PC-3 (cell line): ENCODE measurements around the gene BCAS1. TPM values are rescaled to one million over a fixed set of nuclear protein-coding genes. Genes with fewer than 3 reads are reported as not detected.
A peak's percentile ranks its signal among the peaks of the same experiment; 100 is the strongest.

ENCODE experiments used
- ATAC-seq: fragments of 200-7000 bp; cut with Tn5 transposase; 2 replicates; pipeline ENCODE4 v1.9.1; 2020; ENCODE audit warnings: mild to moderate bottlenecking, moderate library complexity
- BruUV-seq: library from RNA; stranded (reverse); fragments of 400-500 nt; replicated peaks from 2 replicates; lab custom pipeline; 2021; lab: Mats Ljungman, UMichigan
- CTCF ChIA-PET: fragments of 300-600 bp; sonication (Branson Sonifier 250); formaldehyde crosslinking; loops from one replicate; lab custom pipeline; 2022; ENCODE audit warnings: antibody characterized with exemption; lab: Charles Lee
- POLR2A ChIA-PET: fragments of 300-600 bp; sonication (Branson Sonifier 250); formaldehyde crosslinking; loops from one replicate; lab custom pipeline; 2022; ENCODE audit warnings: antibody characterized with exemption; ENCODE audit not compliant: unreplicated experiment; lab: Charles Lee
- DNase-seq: peaks from one replicate; pipeline ENCODE4 v3.0.0-alpha.2; 2015
- H2AFZ ChIP-seq: fragments of 300-600 bp; sonication (generic); 2 replicates; pipeline ENCODE4 v1.6.0; 2016; ENCODE audit warnings: antibody characterized with exemption, low read length
- H3F3A ChIP-seq: fragments of 300-600 bp; sonication (generic); one replicate; pipeline ENCODE4 v1.6.0; 2017; ENCODE audit warnings: antibody characterized with exemption, low read length, control low read depth, mild to moderate bottlenecking; ENCODE audit not compliant: unreplicated experiment
- H3K27ac ChIP-seq: fragments of 300-600 bp; sonication (generic); 2 replicates; pipeline ENCODE4 v1.5.1; 2016; ENCODE audit warnings: mild to moderate bottlenecking, low read length
- H3K27me3 ChIP-seq: fragments of 300-600 bp; sonication (generic); 2 replicates; pipeline ENCODE4 v1.6.1; 2016; ENCODE audit warnings: low read length, mixed read lengths
- H3K36me3 ChIP-seq: fragments of 300-600 bp; sonication (generic); 2 replicates; pipeline ENCODE4 v1.6.1; 2016; ENCODE audit warnings: low read depth, mixed run types, low read length, mixed read lengths
- H3K4me1 ChIP-seq: fragments of 300-600 bp; sonication (generic); 2 replicates; pipeline ENCODE4 v1.5.1; 2016; ENCODE audit warnings: low read length; ENCODE audit not compliant: insufficient read depth
- H3K4me2 ChIP-seq: fragments of 300-600 bp; sonication (generic); 2 replicates; pipeline ENCODE4 v1.6.0; 2016; ENCODE audit warnings: low read length
- H3K4me3 ChIP-seq: fragments of 300-600 bp; sonication (generic); 2 replicates; pipeline ENCODE4 v1.5.1; 2016; ENCODE audit warnings: mild to moderate bottlenecking, low read length, mixed read lengths
- H3K79me2 ChIP-seq: fragments of 300-600 bp; sonication (generic); 2 replicates; pipeline ENCODE4 v1.6.1; 2017; ENCODE audit warnings: low read length, mixed read lengths
- H3K9ac ChIP-seq: fragments of 300-600 bp; sonication (generic); 2 replicates; pipeline ENCODE4 v1.6.0; 2016; ENCODE audit warnings: mild to moderate bottlenecking, low read length
- H3K9me2 ChIP-seq: fragments of 300-600 bp; sonication (generic); replicated peaks from 2 replicates; pipeline ENCODE4 v1.6.1; 2016; ENCODE audit warnings: mixed run types, low read length, mixed read lengths
- H3K9me3 ChIP-seq: fragments of 300-600 bp; sonication (generic); 2 replicates; pipeline ENCODE4 v1.6.1; 2016; ENCODE audit warnings: low read length, mixed read lengths
- H4K20me1 ChIP-seq: fragments of 300-600 bp; sonication (generic); 2 replicates; pipeline ENCODE4 v1.6.1; 2016; ENCODE audit warnings: low read length, mixed read lengths
- EZH2 ChIP-seq: fragments of 300-600 bp; sonication (generic); IDR thresholded peaks from one replicate; pipeline ENCODE4 v1.6.1; 2017; ENCODE audit warnings: antibody characterized with exemption, mild to moderate bottlenecking, low read length; ENCODE audit not compliant: unreplicated experiment
- EZH2phosphoT487 ChIP-seq: fragments of 300-600 bp; sonication (generic); IDR thresholded peaks from 2 replicates; pipeline ENCODE4 v1.6.1; 2018; ENCODE audit warnings: mild to moderate bottlenecking, antibody characterized with exemption, low read length, borderline replicate concordance
- intact Hi-C: fragments of 100-400 bp; cut with micrococcal nuclease; formaldehyde crosslinking; loops from 2 replicates; pipeline ENCODE4 v1.9.0; 2023
- total RNA-seq: library from RNA; depleted of rRNA; stranded (reverse); fragments of >200 nt; gene quantifications from 2 replicates; pipeline ENCODE4 v1.2.3, GENCODE V29; 2014
- TF ChIP-seq, protein P1 (sequence below): fragments of 300-600 bp; sonication (generic); conservative IDR thresholded peaks from 2 replicates; pipeline ENCODE4 v1.5.1; 2017; ENCODE audit warnings: antibody characterized with exemption, low read depth, mild to moderate bottlenecking, low read length

Gene BCAS1
- total RNA-seq, 1 experiment from 2014 or later, result 0.18 TPM

GRCh38 chr20:53916173-53916512 lies 154.3 kb downstream of the BCAS1 start:
- H3K27ac ChIP-seq, result peak overlapping the region; percentile 84

DNA sequence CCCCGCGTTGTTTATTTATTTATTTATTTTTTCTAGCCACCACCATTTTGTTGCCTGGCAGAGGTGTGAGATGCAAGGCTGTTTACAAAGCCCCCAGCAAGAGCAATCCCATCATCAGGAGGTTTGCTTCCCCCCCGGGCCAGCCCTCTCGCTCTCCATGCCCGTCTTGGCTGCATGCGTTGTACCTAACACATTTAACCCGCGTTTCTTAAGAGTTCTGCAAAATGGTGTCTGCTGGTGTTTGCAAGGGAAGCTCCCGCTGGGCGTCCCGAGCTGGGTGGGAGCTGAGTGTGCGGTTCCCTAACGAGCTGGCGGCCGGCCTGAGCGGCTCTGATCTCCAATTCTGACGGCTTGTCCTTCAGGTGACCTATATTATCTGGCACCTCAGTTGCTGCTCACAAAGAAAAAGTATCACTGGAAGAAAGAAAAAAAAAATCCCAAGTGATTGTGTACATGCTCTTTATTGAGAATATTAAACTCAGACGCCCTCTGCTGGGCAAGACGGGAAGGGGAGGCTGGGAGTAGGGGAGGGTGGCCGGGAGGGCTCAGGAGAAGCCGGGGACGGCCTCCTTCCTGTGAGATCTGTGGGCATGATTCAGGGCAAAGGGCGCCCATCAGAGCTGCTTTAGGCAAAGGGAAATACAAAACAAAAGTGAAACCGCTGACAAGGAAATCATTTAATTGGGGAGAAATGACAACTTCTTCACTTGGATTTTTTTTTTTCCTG lies 154.8 kb downstream of the BCAS1 start:
- Histone ChIP-seq H3F3A (peaks cover 7% of the 10 kb centered on the region), H3K9me2 (no peaks in the 10 kb centered on the region), H3K36me3 (no peaks in the 10 kb centered on the region), H3K4me3 (peak overlapping the region; percentile 72), H3K4me2 (peak overlapping the region; percentile 90), H3K79me2 (no peaks in the 10 kb centered on the region), H4K20me1 (no peaks in the 10 kb centered on the region), H3K27ac (peak overlapping the region; percentile 84), H3K9ac (peak overlapping the region; percentile 82), H3K27me3 (no peaks in the 10 kb centered on the region), H3K9me3 (no peaks in the 10 kb centered on the region), H2AFZ (peak overlapping the region; percentile 91), H3K4me1 (peaks cover 48% of the 10 kb centered on the region)
- POLR2A ChIA-PET, result interaction anchor here (0.6 to 1.2 kb wide), 7 partner anchors 9 to 294 kb away, joined by 3 to 8 read pairs (median 5); no protein-coding TSS in a partner anchor
- BruUV-seq, result no TSS peak
- DNase-seq (peak; percentile 100), ATAC-seq (peak; percentile 88)
- intact Hi-C loops, result loop anchor here (1.0 to 5.0 kb wide), 9 partner anchors 25 to 336 kb away; no protein-coding TSS in a partner anchor
- TF ChIP-seq EZH2phosphoT487, result no peak
- TF ChIP-seq, protein P1, sequence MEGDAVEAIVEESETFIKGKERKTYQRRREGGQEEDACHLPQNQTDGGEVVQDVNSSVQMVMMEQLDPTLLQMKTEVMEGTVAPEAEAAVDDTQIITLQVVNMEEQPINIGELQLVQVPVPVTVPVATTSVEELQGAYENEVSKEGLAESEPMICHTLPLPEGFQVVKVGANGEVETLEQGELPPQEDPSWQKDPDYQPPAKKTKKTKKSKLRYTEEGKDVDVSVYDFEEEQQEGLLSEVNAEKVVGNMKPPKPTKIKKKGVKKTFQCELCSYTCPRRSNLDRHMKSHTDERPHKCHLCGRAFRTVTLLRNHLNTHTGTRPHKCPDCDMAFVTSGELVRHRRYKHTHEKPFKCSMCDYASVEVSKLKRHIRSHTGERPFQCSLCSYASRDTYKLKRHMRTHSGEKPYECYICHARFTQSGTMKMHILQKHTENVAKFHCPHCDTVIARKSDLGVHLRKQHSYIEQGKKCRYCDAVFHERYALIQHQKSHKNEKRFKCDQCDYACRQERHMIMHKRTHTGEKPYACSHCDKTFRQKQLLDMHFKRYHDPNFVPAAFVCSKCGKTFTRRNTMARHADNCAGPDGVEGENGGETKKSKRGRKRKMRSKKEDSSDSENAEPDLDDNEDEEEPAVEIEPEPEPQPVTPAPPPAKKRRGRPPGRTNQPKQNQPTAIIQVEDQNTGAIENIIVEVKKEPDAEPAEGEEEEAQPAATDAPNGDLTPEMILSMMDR, result peak; percentile 99
- no peak for TF ChIP-seq EZH2
- CTCF ChIA-PET, result interaction anchor here (0.5 to 1.9 kb wide), 15 partner anchors 16 to 294 kb away, joined by 3 to 17 read pairs (median 4); no protein-coding TSS in a partner anchor

More at GRCh38 chr20:53916173-53916512, 154.3 kb downstream of the BCAS1 start:
- intact Hi-C loops, result loop anchor here (1.0 to 5.0 kb wide), 3 partner anchors 24 to 319 kb away; no protein-coding TSS in a partner anchor
- peaks cover 7% of the 10 kb centered on the region for H3F3A ChIP-seq
- DNase-seq, result no peak
- BruUV-seq, result no TSS peak
- no peaks in the 10 kb centered on the region for H3K9me3 ChIP-seq
- TF ChIP-seq EZH2phosphoT487 (no peak), EZH2 (no peak)
- TF ChIP-seq, protein P1, result no peak
- H4K20me1 ChIP-seq, result no peaks in the 10 kb centered on the region
- no peaks in the 10 kb centered on the region for H3K27me3 ChIP-seq
- peak overlapping the region; percentile 72 for H3K4me3 ChIP-seq
- H3K36me3 ChIP-seq, result no peaks in the 10 kb centered on the region
- no peaks in the 10 kb centered on the region for H3K9me2 ChIP-seq
- peak overlapping the region; percentile 82 for H3K9ac ChIP-seq
- ATAC-seq, result peak; percentile 32
- CTCF ChIA-PET, result interaction anchor here (0.6 to 1.9 kb wide), 15 partner anchors 16 to 294 kb away, joined by 3 to 17 read pairs (median 4); no protein-coding TSS in a partner anchor
- H3K4me1 ChIP-seq, result peaks cover 48% of the 10 kb centered on the region
- POLR2A ChIA-PET, result interaction anchor here (0.6 to 1.2 kb wide), 5 partner anchors 9 to 295 kb away, joined by 3 to 8 read pairs (median 5); no protein-coding TSS in a partner anchor
- peak overlapping the region; percentile 91 for H2AFZ ChIP-seq
- no peaks in the 10 kb centered on the region for H3K79me2 ChIP-seq
- peak overlapping the region; percentile 90 for H3K4me2 ChIP-seq
